Suppressor macrophage treated with lipopolysaccharide for 1 hour (primary cell): ENCODE data around the gene CCNK.
A peak's percentile ranks its signal among the peaks of the same experiment; 100 is the strongest.

Source experiments
- DNase-seq, 3 donors: peaks; one replicate each; pipeline ENCODE4 v3.0.0-alpha.2; 2020 to 2022

The CCNK gene

GRCh38 chr14:99521176-99522024 is 40.2 kb downstream of the CCNK start:
- DNase-seq = no peak

- no peak for DNase-seq
Measured at GRCh38 chr14:99522025-99522401, 40.8 kb downstream of the CCNK start.

- DNase-seq = no peak
Measured at GRCh38 chr14:99522457-99522891, 41.3 kb downstream of the CCNK start.

GRCh38 chr14:99522934-99523703 is 41.9 kb downstream of the CCNK start:
- DNase-seq = no peak

- no peak for DNase-seq
Measured at GRCh38 chr14:99523704-99524055, 42.5 kb downstream of the CCNK start.

GRCh38 chr14:99524091-99524661 is 43.0 kb downstream of the CCNK start:
- no peak for DNase-seq

- peak in 2 of 3 donors; percentile 13 to 14 for DNase-seq
Measured at GRCh38 chr14:99524804-99525698, 43.8 kb downstream of the CCNK start.

- no peak for DNase-seq
Measured at GRCh38 chr14:99525699-99526080, 44.5 kb downstream of the CCNK start.

- no peak for DNase-seq
Measured at GRCh38 chr14:99527026-99527425, 45.8 kb downstream of the CCNK start.

GRCh38 chr14:99527427-99528076 is 46.3 kb downstream of the CCNK start:
- no peak for DNase-seq

GRCh38 chr14:99529899-99530298 is 48.7 kb downstream of the CCNK start:
- DNase-seq = no peak

GRCh38 chr14:99530407-99531155 is 49.4 kb downstream of the CCNK start:
- DNase-seq = no peak

- no peak for DNase-seq
Measured at GRCh38 chr14:99531251-99532096, 50.3 kb downstream of the CCNK start.

- DNase-seq = no peak
Measured at GRCh38 chr14:99532310-99532709, 51.1 kb downstream of the CCNK start.

GRCh38 chr14:99534333-99534732 is 53.1 kb downstream of the CCNK start:
- DNase-seq = no peak

- no peak for DNase-seq
Measured at GRCh38 chr14:99534863-99535262, 53.7 kb downstream of the CCNK start.

- DNase-seq = no peak
Measured at GRCh38 chr14:99535448-99535847, 54.2 kb downstream of the CCNK start.

- DNase-seq = no peak
Measured at GRCh38 chr14:99535908-99536778, 54.9 kb downstream of the CCNK start.

- DNase-seq = no peak
Measured at GRCh38 chr14:99537399-99537798, 56.2 kb downstream of the CCNK start.

GRCh38 chr14:99538275-99538674 is 57.1 kb downstream of the CCNK start:
- no peak for DNase-seq
